Measurements from ENCODE around the gene BASP1.
"Not testable (repeated sequence)": the region's sequence is repeated elsewhere in the genome, so short reads cannot be mapped to it uniquely, and the experiment has no call there.

BASP1 gene

DNA sequence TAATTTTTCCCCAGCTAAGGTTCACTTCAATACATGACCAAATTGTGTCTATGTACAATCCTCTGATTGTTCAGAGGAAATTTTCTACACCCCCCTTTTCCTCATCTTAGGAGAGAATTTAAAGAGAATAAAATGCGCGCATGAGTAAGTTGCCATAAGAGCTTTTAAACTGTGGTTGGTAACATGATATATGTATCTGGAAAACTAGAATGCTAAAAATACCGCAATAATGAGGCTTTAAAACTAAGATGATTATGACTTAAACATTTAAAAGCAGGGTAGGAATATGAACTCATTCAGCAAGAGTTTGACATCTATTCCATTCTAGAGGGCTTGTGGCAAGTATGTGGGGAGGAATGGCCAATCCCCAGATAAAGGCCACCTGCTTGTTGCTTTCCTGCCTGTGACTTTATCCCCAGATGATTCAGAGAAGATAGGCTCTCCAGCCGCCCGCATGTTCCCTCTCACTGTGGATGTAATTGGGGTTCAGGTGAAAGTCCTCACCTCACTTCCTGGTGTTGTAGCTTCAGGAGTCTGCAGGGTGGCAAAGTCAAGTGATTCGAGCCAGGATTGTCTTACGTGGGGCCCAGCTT is 26.5 kb upstream of the BASP1 start:
- no peak for DNase-seq (ENCODE audit: low read depth in 1 of 2, low spot score in 1 of 2)

DNA sequence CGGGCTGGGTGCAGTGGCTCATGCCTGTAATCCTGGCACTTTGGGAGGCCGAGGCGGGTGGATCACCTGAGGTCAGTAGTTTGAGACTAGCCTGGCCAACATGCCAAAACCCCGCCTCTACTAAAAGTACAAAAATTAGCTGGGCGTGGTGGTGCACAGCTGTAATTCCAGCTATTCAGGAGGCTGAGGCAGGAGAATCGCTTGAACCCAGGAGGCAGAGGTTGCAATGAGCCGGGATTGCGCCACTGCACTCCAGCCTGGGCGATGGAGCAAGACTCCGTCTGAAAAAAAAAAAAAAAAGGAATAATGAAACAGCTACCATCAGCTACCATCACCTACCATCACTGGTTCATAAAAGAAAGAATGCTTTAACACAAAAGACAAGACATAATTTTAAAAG is 25.9 kb upstream of the BASP1 start:
- DNase-seq (ENCODE audit: low read depth in 1 of 2, low spot score in 1 of 2): not testable (repeated sequence)

DNA sequence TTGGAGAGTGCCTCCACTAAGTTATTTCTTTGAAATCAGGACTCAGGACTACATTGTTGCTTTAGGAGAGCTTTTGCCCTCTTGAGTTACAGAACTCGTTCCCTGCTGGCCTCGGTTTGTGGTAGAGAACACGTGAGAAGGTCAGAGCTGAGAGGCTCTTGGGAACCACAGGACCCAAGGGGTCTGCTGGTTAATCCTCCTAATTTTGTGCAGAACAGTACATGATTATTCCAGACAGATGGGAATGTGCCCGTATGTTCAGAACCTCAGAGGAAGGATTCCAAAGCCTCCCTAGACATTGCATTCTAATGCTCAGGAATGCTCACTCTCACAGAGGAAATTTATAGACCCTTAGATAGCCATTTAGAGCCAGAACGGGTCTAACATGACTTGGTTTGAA is 25.2 kb upstream of the BASP1 start:
- no peak for DNase-seq (ENCODE audit: low read depth in 1 of 2, low spot score in 1 of 2)

DNA sequence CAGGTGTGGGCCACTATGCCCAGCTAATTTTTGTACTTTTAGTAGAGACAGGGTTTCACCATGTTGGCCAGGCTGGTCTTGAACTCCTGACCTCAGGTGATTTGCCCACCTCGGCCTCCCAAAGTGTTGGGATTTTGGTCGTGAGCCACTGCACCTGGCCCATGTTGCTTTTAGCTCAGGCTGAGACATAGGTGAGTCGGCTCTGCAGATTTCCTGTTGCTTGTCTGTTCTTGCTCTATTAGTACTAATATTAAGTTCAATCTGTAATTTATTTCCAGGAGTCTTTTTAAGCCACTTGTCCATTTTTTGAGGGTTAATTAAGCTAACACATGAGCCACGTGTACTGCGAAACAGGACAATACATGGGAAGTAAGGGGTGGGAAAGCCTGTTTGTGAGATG is 21.4 kb upstream of the BASP1 start:
- no peak for DNase-seq (ENCODE audit: low read depth in 1 of 2, low spot score in 1 of 2)

DNA sequence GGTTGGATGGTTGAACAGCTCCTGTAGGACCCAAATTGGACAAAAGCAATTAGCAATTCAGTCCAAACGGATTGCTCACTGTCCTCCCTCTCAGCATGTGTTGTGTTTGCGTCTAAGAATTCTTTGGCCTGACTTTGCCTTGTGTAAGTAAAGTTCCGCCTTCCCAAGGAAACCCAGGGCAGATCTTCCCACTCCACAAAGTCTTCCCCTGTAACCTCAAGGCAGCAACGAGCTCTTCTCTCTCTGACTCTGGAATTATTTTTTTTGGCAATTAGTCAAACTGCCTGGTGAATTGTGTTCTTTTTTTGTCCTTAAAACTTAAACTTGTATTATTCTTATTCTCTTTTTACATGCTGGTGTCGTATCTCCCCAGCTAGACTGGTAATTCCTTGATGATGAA is 20.7 kb upstream of the BASP1 start:
- DNase-seq (ENCODE audit: low read depth in 1 of 2, low spot score in 1 of 2): no peak

DNA sequence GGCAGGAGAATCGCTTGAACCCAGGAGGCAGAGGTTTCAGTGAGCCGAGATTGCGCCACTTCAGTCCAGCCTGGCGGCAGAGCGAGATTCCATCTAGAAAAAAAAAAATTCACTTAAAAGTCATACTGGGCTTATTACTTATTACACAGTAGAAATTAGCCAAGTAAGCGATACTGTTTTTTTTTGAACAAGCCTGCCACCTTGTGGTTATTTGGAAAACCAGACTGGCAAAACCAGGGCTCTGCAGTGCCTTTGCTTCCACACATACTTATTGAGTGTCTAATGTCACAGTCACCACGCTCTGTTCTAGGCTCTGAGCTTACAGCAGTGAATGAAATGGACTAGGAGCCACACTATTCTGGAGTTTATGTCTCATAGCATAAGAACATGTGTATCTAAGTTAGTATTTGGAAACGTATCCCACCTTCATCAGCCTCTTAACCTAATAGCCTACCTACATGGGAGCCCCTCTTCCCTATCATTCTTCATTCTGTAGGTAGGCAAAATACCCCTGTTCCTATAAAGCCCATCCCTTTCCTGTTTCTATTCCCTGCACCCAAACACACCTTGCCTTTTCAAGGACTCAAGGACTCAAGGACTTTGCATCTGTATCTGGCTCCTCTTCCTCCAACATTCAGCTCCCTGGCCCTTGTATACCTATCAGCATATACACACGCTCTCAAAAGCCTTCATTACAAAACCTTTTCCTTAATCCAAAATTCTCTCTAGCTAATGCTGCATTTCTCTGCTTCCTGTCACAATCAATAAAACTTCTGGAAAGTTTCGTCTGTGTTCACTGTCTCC is 13.9 kb upstream of the BASP1 start:
- no peak for DNase-seq (ENCODE audit: low read depth in 1 of 2, low spot score in 1 of 2)

DNA sequence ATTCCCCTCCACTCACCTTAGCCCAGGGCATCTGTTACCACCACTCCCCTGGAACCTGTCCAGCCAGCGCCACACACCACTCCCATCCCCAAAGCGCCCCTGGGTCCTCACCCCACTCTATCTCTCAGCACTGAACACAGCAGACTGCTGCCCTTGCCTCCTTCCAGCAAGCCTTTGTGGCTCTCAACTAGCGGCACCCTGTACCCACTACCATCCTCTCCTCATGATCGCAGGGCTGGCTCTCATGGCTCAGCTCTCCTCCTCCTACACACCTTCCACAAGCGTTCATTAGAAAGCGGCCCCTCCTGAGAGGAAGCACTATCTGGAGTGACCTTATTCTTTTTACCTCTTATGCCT is 13.3 kb upstream of the BASP1 start:
- DNase-seq (ENCODE audit: low read depth in 1 of 2, low spot score in 1 of 2): no peak

DNA sequence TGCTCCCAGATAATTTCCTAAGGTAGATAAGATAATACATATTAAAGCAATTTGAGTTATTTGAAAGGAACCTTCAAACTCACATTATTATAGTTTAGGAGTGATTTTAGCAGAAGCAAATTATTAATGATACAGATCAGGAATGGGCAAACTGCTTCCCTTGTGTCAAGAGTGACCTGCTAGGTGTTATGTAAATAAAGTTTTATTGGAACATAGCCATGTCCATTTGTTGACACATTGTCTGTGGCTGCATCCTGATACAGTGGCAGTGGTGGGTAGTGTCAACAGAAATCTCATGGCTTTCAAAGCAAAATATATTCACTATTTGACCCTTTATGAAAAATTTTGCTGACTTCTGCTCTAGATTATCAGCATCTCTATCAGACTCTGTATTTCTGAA is 11.4 kb upstream of the BASP1 start:
- DNase-seq (ENCODE audit: low read depth in 1 of 2, low spot score in 1 of 2): no peak

DNA sequence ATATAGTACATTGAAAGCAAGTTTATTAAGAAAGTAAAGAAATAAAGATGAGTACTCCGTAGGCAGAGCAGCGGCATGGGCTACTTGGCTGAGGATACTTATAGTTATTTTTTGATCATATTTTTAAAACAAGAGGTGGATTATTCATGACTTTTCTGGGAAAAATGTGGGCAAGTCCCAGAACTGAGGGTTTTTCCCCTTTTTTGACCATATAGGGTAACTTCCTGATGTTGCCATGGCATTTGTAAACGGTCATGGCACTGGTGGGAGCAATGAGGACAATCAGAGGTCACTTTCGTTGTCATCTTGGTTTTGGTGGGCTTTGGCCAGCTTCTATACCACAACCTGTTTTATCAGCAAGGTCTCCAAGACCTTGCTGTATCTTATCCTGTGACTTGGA is 5.2 kb upstream of the BASP1 start:
- DNase-seq (ENCODE audit: low read depth in 1 of 2, low spot score in 1 of 2): no peak

DNA sequence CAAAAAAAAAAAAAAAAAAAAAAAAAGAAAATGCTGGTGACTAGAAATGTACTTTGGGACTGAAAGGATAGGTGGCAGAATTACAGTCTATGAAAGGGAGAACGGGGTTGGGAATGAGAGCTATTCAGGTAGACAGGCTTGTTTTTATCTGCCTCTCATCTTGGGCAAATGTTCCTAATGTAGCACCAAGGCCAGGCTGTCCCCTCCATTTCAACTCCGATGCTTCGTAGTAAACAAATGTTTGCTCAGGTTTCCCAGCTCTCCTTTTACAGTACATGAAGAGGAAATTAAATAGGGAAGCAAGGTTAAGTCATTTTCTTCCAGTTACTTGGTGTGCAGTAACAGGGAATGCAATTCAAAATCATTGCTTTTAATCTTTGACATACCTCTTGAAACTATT is 4.4 kb upstream of the BASP1 start:
- DNase-seq (ENCODE audit: low read depth in 1 of 2, low spot score in 1 of 2): no peak

DNA sequence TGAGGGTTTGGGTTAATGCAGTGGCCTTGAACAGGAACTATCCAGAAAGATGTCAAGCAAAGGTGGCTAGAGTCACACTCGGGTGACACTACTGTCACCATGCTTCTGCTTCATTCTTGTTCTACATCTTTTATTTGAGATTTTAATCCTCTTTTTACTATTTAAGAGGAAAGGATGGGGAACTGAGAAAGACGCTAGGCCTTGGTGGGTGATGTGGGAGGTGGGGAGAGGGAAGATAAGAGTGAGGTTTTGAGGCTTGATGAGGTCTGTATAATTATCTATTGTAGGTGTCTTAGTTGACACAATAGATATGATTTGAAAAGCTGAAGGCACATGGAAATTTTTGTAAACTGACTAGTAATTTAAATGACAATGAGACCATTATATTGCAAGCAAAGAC is 3.5 kb upstream of the BASP1 start:
- no peak for DNase-seq (ENCODE audit: low read depth in 1 of 2, low spot score in 1 of 2)

DNA sequence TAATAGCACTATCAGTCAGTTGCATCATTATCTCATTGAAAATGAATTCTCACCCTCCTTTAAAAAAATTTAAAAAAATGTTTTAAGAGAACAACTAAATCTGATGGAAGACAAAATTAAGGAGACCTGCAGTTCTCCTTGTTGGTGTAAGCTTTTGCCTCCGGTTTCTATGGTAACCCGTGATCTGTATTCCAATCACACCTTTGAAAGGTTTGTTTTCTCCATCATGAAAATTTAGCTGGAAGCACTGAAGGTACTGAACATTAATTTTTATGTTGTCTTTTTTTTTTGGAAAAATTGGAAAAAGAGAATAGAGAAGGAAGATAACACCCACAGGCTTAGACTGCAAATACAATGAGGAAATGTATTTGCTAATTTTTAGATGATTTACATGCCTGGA is 2.5 kb upstream of the BASP1 start:
- no peak for DNase-seq (ENCODE audit: low read depth in 1 of 2, low spot score in 1 of 2)

DNA sequence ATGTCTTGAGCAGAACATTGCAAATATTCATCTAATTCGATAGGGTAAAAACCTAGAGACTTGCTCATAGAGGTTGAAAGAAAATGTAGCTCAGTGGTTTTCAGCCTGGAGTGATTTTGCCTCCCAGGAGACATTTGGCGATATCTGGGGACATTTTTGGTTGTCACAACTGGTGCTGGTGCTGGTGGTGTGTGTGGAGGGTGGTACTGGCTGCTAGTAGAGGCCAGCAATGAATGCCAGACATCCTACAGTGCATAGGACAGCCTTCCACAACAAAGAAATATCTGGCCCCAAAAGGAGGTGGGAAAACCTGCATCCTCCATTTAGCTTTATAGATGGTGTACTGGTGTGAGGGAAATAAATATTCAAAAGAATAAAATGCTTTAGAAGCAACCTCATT is 2.1 kb upstream of the BASP1 start:
- no peak for DNase-seq (ENCODE audit: low read depth in 1 of 2, low spot score in 1 of 2)

DNA sequence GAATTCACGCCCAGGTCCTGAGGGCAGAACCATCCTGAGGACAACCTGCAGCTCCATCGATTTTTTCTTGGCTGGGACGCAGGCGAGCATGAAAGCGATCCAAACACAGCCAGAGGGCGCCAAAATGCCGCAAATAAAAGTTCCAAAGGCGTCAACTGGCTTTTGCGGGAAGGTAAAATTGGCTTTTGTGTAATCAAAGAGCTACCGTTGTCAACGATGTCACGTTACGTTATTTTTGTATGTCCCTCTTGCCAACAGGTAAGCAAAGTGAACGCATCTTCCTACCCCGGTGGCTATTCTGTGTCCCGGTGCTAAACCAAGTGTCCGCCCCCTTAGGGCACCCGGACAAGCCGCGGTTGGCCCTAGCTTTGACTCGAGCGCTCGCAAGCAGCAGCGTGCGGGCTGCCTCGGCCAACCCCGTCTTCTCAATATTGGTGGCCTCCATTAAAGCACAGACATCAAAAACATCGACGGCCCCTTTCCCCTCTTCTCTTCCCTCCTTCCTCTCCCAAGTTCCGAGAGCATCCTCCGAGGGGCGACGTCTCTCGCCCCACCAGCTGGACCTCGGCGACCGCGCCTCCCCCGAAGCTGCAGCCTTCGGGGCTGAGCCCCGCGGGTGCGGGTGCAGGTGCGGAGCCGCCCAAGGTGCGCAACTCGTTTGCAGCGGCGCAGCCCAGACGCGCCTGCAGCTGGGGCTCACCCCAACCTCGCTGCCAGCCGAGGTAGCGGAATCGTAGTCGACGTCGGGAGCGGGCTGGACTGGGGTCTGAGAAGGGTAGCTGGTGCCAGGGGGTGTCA is 1.1 kb upstream of the BASP1 start:
- DNase-seq (ENCODE audit: low read depth in 1 of 2, low spot score in 1 of 2): peak in 1 of 2 donors; percentile 24

DNA sequence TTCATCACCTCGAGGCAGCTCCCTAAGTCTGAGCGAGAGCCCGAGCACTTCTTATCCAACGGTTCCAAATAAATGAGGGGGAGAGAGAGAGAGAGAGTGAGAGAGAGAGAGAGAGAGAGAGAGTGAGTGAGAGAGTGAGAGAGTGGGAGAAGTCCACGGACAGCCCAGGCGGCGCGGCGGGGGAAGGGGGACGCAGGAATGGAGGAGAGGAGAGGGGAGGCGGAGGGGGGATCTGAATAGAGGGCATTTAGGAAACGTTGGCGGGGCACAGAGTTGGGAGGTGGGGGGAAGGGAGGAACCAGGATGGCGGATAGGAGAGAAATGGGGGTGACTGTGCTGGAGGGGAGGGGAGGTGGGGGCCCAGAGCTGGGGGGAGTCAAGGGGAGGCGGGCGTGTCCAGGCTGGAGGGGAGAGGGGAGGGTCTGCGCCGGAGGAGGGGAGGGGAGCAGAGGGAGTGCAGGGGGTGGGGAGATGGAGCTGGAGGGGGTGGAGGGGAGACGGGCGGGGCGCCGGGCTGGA is 398 bp upstream of the BASP1 start:
- DNase-seq (ENCODE audit: low read depth in 1 of 2, low spot score in 1 of 2): no peak

DNA sequence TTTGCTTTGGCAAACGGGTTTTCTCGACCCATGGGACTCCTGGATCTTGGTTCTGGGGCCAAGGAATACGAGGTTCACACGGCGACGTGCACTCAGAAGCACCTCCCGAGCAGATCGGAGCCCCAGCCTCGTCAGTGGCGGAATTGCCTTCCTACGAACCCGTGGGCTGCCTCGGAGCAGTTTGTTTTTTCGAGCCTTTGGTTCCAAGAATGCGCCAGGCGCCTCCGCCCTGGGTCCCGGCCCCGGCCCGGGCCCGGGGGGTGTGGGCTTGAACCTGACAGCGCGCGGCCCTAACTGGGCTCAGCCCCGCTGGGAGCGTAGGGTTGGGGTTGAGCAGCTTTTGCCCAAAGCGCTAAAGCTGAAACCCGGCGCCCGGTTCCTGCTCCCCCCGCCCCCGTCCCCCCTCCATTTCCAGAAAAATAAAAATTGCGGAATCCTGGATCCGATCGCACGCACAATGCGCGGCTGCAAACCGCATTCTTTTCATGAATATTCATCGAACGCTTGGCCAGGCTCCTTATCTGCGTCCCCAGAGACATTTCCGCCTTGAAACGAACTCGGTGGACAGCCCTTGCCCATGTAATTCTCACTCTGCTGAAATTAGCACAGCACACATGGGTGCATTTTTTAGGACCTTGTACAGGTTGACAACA is 1.0 kb downstream of the BASP1 start:
- DNase-seq (ENCODE audit: low read depth in 1 of 2, low spot score in 1 of 2): no peak

DNA sequence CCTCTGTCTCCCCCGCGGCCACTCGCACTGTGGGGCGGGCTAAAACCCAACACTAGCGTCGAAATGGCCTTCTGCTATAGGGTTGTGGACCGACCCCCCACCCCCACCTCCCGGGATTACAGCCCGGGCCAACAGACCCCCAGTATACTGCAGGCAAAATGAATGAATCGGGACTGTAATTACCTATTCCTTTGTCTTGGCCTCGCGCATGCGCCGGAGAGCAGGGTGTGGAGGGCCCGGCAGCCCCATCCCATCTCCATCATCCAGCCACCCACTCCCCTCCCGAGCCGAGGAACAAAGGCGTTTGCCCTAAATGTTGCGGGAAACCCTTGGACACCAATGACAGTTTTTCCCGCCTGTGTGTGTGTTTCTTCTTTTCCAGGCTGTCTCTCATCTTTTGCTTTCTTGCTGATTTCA is 1.6 kb downstream of the BASP1 start:
- DNase-seq (ENCODE audit: low read depth in 1 of 2, low spot score in 1 of 2): no peak

DNA sequence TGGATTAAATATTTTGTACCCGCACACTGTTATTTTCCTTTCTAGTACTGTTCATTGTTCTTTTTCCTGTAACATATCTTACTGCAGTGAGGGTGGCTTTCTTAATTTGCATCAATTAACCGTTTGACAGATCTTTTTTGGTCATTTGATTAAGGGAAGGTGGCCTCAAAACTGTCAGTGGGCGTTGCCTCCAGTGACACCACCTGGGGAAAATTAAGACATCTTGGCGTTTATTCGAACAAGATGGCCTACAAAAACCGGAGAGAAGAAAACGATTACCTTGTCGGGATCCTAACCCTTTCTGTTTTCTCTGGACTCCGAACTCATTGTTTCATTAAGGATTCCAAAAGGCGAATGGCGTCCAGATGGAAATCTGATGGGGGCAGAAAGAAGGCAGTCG is 2.0 kb downstream of the BASP1 start:
- DNase-seq (ENCODE audit: low read depth in 1 of 2, low spot score in 1 of 2): no peak

DNA sequence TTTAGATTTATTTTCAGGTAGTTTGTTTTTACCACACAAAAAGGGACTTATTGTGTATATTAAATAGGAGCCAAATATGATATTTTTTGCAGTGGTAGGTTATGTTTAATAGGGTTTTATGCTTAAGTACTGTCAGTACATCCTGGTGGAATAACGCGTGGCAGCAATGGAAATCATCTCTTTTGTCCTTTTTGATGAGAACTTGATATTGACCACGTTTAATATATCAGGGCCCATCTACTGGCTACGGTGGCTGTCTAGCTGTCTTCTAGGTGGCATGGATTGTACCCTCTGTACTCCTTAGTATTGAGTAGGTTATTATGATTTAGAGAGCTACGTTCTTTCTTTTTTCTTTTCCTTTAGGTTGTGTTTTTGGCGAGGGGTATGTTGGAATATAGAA is 2.6 kb downstream of the BASP1 start:
- DNase-seq (ENCODE audit: low read depth in 1 of 2, low spot score in 1 of 2): no peak

DNA sequence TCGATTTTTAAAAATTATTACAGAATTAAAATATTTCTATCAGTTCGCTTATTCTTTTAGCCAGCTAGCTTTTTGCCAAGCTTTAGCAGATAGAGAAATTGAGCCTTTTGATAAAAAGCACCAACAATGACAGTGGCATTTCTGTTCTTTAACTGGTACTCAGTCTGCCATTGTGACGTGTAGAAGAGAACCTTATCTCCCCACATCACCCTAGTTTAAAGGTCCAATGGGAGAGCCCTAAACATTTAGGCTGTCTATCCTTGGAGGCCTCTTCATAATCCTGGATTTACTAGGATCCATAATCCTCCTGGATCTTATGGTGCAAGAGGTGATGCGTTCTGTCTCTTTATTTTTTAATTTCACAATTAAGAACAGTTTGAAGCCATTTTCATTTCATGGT is 3.0 kb downstream of the BASP1 start:
- DNase-seq (ENCODE audit: low read depth in 1 of 2, low spot score in 1 of 2): no peak

DNA sequence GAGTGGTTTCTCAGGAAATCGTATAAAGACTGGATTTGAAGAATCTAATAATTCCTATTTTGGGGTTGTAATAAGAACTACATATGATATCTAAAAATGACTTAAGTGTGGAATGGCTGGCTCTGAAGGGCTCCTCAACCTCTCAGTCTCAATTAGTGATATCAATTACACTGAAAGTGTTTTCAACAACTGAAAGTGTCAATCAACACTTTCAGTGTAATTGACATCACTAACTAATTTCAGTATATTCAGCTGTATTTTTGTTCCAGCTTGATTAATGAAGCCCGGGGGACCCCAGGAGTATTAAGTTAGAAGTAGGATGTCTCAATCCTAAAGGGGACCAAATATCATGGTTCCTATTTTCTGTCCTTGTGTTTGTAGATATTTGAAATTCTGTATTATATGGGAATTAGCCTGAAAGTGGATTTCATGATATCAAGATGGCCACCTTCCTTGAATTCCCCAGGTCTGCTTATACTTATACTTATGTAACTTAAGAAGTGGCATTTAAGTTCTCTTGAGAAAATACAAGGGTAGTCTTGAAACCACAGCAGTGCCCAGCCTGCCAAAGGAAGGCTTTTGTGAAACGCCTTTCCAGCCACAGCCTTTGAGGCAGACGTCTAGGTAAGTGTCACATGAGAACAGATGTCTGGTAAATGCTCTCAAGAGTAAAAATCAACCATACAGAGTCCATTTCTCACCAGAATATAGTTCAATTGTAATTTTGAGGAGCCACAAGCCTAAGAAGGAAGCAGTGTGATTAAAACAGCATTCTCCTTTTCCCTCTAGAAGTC is 4.6 kb downstream of the BASP1 start:
- DNase-seq (ENCODE audit: low read depth in 1 of 2, low spot score in 1 of 2): no peak
